Neural cell (in vitro differentiated cells): ENCODE results near the gene ITGAE. TPM values are rescaled to one million over a fixed set of nuclear protein-coding genes. Genes with fewer than 3 reads are reported as not detected.

ENCODE experiments used
- H2AFZ ChIP-seq: fragments of 200-600, 300-800 bp; sonication (generic), shearing (Covaris generic); 2 replicates; pipeline ENCODE4 v1.6.0; 2014; ENCODE audit warnings: low read depth, mild to moderate bottlenecking, antibody characterized with exemption, low read length, moderate library complexity
- H3F3A ChIP-seq: fragments of 200-600 bp; shearing (Covaris generic); 2 replicates; pipeline ENCODE4 v1.6.1; 2016; ENCODE audit warnings: mild to moderate bottlenecking, moderate library complexity, mixed read lengths, antibody characterized with exemption, low read length; ENCODE audit not compliant: insufficient read depth, poor library complexity, severe bottlenecking
- H3K27ac ChIP-seq: fragments of 200-600, 300-800 bp; sonication (generic), shearing (Covaris generic); 2 replicates; pipeline ENCODE4 v1.5.1; 2014; ENCODE audit warnings: mild to moderate bottlenecking, low read length, moderate library complexity
- H3K27me3 ChIP-seq: fragments of 300-800, 200-600 bp; sonication (generic), shearing (Covaris generic); 2 replicates; pipeline ENCODE4 v1.6.0; 2014; ENCODE audit warnings: mild to moderate bottlenecking, low read depth, low read length, moderate library complexity; ENCODE audit not compliant: insufficient read depth
- H3K36me3 ChIP-seq: fragments of 300-800, 200-600 bp; sonication (generic), shearing (Covaris generic); 2 replicates; pipeline ENCODE4 v1.5.1; 2014; ENCODE audit warnings: mild to moderate bottlenecking, antibody characterized with exemption, low read length, moderate library complexity; ENCODE audit not compliant: insufficient read depth
- H3K4me2 ChIP-seq: fragments of 300-800, 200-600 bp; sonication (generic), shearing (Covaris generic); 2 replicates; pipeline ENCODE4 v1.6.0; 2014; ENCODE audit warnings: mild to moderate bottlenecking, low read length
- H3K4me3 ChIP-seq: fragments of 300-800, 200-600 bp; sonication (generic), shearing (Covaris generic); 2 replicates; pipeline ENCODE4 v1.5.1; 2014; ENCODE audit warnings: mild to moderate bottlenecking, low read length, moderate library complexity
- H3K79me2 ChIP-seq: fragments of 200-600 bp; shearing (Covaris generic); replicated peaks from 2 replicates; pipeline ENCODE4 v1.6.0; 2014; ENCODE audit warnings: mild to moderate bottlenecking, low read length, moderate library complexity; ENCODE audit not compliant: insufficient read depth
- H3K9ac ChIP-seq: fragments of 300-800, 200-600 bp; sonication (generic), shearing (Covaris generic); 2 replicates; pipeline ENCODE4 v1.6.1; 2016; ENCODE audit warnings: mild to moderate bottlenecking, low read length, mixed read lengths
- H3K9me2 ChIP-seq: fragments of 200-600 bp; shearing (Covaris generic); 2 replicates; pipeline ENCODE4 v1.6.1; 2016; ENCODE audit warnings: mild to moderate bottlenecking, low read length, mixed read lengths; ENCODE audit not compliant: insufficient read depth
- H3K9me3 ChIP-seq: fragments of 200-600, 300-800 bp; sonication (generic), shearing (Covaris generic); 2 replicates; pipeline ENCODE4 v1.6.1; 2016; ENCODE audit warnings: mild to moderate bottlenecking, mixed run types, low read length, moderate library complexity, mixed read lengths
- H4K20me1 ChIP-seq: fragments of 200-600 bp; shearing (Covaris generic); 2 replicates; pipeline ENCODE4 v1.6.1; 2016; ENCODE audit warnings: mild to moderate bottlenecking, mixed run types; ENCODE audit not compliant: insufficient read depth
- EP300 ChIP-seq: fragments of 450-650 bp; conservative IDR thresholded peaks from 2 replicates; pipeline ENCODE4 v1.6.1; 2014; ENCODE audit warnings: antibody characterized with exemption, mild to moderate bottlenecking, moderate library complexity; ENCODE audit not compliant: poor library complexity, severe bottlenecking
- EZH2 ChIP-seq: fragments of 200-600, 300-800 bp; shearing (Covaris generic), sonication (generic); IDR thresholded peaks from 2 replicates; pipeline ENCODE4 v1.6.1; 2014; ENCODE audit warnings: antibody characterized with exemption, low read length, borderline replicate concordance, mild to moderate bottlenecking; ENCODE audit not compliant: insufficient read depth, poor library complexity, severe bottlenecking
- POLR2AphosphoS5 ChIP-seq: IDR thresholded peaks from 2 replicates; pipeline ENCODE4 v1.6.1; 2012
- RAD21 ChIP-seq: fragments of 450-650 bp; conservative IDR thresholded peaks from 2 replicates; pipeline ENCODE4 v1.6.1; 2014; ENCODE audit warnings: antibody characterized with exemption, mild to moderate bottlenecking, moderate library complexity
- SMC3 ChIP-seq: fragments of 450-650 bp; conservative IDR thresholded peaks from 2 replicates; pipeline ENCODE4 v1.6.1; 2014; ENCODE audit warnings: antibody characterized with exemption, mild to moderate bottlenecking, moderate library complexity; ENCODE audit not compliant: poor library complexity
- TAF1 ChIP-seq: IDR thresholded peaks from 2 replicates; pipeline ENCODE4 v1.6.1; 2012; ENCODE audit warnings: low read depth
- polyA minus RNA-seq: library from RNA; depleted of rRNA, polyadenylated mRNA; stranded (reverse); fragments of >200 nt; gene quantifications from 2 replicates; pipeline ENCODE4 v1.2.3, GENCODE V29; 2014
- polyA plus RNA-seq: library from polyadenylated mRNA; depleted of rRNA; stranded (reverse); fragments of >200 nt; gene quantifications from 2 replicates; pipeline ENCODE4 v1.2.3, GENCODE V29; 2014
- TF ChIP-seq, protein P1 (sequence below): fragments of 450-650 bp; IDR thresholded peaks from 2 replicates; pipeline ENCODE4 v1.5.1; 2014; ENCODE audit warnings: antibody characterized with exemption, mild to moderate bottlenecking, moderate library complexity; ENCODE audit not compliant: poor library complexity, severe bottlenecking
- TF ChIP-seq, protein P2 (sequence below): IDR thresholded peaks from 2 replicates; pipeline ENCODE4 v1.6.1; 2012; ENCODE audit warnings: borderline replicate concordance

Gene ITGAE, protein sequence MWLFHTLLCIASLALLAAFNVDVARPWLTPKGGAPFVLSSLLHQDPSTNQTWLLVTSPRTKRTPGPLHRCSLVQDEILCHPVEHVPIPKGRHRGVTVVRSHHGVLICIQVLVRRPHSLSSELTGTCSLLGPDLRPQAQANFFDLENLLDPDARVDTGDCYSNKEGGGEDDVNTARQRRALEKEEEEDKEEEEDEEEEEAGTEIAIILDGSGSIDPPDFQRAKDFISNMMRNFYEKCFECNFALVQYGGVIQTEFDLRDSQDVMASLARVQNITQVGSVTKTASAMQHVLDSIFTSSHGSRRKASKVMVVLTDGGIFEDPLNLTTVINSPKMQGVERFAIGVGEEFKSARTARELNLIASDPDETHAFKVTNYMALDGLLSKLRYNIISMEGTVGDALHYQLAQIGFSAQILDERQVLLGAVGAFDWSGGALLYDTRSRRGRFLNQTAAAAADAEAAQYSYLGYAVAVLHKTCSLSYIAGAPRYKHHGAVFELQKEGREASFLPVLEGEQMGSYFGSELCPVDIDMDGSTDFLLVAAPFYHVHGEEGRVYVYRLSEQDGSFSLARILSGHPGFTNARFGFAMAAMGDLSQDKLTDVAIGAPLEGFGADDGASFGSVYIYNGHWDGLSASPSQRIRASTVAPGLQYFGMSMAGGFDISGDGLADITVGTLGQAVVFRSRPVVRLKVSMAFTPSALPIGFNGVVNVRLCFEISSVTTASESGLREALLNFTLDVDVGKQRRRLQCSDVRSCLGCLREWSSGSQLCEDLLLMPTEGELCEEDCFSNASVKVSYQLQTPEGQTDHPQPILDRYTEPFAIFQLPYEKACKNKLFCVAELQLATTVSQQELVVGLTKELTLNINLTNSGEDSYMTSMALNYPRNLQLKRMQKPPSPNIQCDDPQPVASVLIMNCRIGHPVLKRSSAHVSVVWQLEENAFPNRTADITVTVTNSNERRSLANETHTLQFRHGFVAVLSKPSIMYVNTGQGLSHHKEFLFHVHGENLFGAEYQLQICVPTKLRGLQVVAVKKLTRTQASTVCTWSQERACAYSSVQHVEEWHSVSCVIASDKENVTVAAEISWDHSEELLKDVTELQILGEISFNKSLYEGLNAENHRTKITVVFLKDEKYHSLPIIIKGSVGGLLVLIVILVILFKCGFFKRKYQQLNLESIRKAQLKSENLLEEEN
- polyA plus RNA-seq: 143 and 169 TPM in 2 replicates
- polyA minus RNA-seq: 22.2 and 24.4 TPM in 2 replicates

DNA sequence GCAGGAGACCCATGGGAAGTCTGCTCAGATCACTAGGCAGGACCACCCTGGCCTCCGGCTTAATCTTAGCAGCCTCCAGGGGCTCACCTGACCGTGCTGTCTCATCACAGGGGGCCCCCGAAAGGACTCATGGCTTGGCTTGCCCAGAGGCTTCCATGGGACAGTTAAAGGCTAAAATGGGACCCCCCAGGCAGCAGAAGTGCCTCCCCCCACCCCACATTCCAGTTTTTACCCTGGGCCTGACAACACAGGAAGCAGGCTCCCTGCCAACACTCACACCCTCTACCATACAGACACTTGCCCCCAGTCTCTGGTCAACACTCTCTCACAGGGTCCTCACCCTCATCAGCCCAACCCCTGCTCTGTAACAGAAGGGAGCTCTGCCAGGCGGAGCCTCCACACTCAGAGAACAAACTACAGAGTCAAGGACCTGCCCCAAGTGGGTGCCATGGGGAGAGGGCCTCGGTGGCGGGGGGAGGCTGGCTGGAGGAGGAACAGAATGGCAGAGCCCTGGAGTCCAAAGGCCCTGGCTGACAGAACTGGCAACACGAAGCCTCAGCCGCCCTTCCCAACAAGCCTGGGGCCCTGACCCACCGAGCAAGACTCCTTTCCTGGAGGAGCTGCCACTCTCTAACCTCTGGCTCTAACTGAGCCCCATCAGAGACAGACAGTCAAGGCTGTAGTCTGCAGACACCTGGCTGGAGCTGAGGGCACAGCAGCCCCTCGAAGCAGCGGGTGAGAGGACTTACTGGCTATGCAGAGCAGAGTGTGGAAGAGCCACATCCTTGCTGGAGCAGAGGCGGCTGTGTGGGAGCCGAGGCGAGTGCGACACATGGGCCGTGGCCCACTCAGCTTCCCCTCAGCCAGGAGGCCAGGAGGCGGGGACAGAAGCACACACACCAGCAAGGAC is at the start of gene ITGAE:
TSS of gene ITGAE (minus strand) at position 827 of the 910 bp plus-strand sequence. CDS start at position 783, 44 bp downstream.
- Histone ChIP-seq H3K36me3 (no peaks in the 10 kb centered on the region), H3K9ac (no peak within 1 kb of the TSS), H3K4me3 (no peak within 1 kb of the TSS), H3K9me2 (no peaks in the 10 kb centered on the region), H3K4me2 (no peak within 1 kb of the TSS), H4K20me1 (no peaks in the 10 kb centered on the region), H3K27me3 (no peaks in the 10 kb centered on the region), H3K27ac (no peak within 1 kb of the TSS), H3K9me3 (no peaks in the 10 kb centered on the region), H2AFZ (no peak within 1 kb of the TSS), H3F3A (no peaks in the 10 kb centered on the region), H3K79me2 (no peaks in the 10 kb centered on the region)
- TF ChIP-seq TAF1 (no peak), POLR2AphosphoS5 (no peak), EZH2 (no peak), EP300 (no peak), SMC3 (no peak), RAD21 (no peak)
- TF ChIP-seq, protein P1, sequence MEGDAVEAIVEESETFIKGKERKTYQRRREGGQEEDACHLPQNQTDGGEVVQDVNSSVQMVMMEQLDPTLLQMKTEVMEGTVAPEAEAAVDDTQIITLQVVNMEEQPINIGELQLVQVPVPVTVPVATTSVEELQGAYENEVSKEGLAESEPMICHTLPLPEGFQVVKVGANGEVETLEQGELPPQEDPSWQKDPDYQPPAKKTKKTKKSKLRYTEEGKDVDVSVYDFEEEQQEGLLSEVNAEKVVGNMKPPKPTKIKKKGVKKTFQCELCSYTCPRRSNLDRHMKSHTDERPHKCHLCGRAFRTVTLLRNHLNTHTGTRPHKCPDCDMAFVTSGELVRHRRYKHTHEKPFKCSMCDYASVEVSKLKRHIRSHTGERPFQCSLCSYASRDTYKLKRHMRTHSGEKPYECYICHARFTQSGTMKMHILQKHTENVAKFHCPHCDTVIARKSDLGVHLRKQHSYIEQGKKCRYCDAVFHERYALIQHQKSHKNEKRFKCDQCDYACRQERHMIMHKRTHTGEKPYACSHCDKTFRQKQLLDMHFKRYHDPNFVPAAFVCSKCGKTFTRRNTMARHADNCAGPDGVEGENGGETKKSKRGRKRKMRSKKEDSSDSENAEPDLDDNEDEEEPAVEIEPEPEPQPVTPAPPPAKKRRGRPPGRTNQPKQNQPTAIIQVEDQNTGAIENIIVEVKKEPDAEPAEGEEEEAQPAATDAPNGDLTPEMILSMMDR: no peak
- TF ChIP-seq, protein P2, sequence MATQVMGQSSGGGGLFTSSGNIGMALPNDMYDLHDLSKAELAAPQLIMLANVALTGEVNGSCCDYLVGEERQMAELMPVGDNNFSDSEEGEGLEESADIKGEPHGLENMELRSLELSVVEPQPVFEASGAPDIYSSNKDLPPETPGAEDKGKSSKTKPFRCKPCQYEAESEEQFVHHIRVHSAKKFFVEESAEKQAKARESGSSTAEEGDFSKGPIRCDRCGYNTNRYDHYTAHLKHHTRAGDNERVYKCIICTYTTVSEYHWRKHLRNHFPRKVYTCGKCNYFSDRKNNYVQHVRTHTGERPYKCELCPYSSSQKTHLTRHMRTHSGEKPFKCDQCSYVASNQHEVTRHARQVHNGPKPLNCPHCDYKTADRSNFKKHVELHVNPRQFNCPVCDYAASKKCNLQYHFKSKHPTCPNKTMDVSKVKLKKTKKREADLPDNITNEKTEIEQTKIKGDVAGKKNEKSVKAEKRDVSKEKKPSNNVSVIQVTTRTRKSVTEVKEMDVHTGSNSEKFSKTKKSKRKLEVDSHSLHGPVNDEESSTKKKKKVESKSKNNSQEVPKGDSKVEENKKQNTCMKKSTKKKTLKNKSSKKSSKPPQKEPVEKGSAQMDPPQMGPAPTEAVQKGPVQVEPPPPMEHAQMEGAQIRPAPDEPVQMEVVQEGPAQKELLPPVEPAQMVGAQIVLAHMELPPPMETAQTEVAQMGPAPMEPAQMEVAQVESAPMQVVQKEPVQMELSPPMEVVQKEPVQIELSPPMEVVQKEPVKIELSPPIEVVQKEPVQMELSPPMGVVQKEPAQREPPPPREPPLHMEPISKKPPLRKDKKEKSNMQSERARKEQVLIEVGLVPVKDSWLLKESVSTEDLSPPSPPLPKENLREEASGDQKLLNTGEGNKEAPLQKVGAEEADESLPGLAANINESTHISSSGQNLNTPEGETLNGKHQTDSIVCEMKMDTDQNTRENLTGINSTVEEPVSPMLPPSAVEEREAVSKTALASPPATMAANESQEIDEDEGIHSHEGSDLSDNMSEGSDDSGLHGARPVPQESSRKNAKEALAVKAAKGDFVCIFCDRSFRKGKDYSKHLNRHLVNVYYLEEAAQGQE: no peak
